HFFc6 (cell line): ENCODE measurements around the gene PCDH9. TPM values are rescaled to one million over a fixed set of nuclear protein-coding genes. Genes with fewer than 3 reads are reported as not detected.

Source experiments
- DNase-seq: peaks from one replicate; pipeline ENCODE4 v3.0.0-alpha.2; 2018
- H3K27ac Mint-ChIP-seq: 2 replicates; pipeline ENCODE4 v1.8.0; 2020; ENCODE audit warnings: mild to moderate bottlenecking, mixed read lengths
- H3K27me3 Mint-ChIP-seq: 2 replicates; pipeline ENCODE4 v1.8.0; 2021; ENCODE audit warnings: mild to moderate bottlenecking, moderate library complexity, mixed read lengths; ENCODE audit not compliant: insufficient read depth
- H3K36me3 Mint-ChIP-seq: 2 replicates; pipeline ENCODE4 v1.8.0; 2021; ENCODE audit warnings: low read depth, mixed read lengths
- H3K4me1 Mint-ChIP-seq: 2 replicates; pipeline ENCODE4 v1.8.0; 2020; ENCODE audit warnings: low read depth, mixed read lengths
- H3K4me3 Mint-ChIP-seq: 2 replicates; pipeline ENCODE4 v1.8.0; 2020; ENCODE audit warnings: mild to moderate bottlenecking, moderate library complexity, mixed read lengths
- H3K9me3 Mint-ChIP-seq: 2 replicates; pipeline ENCODE4 v1.8.0; 2020; ENCODE audit warnings: mild to moderate bottlenecking, mixed read lengths
- CTCF ChIP-seq: fragments of 200-600 bp; sonication (generic); IDR thresholded peaks from 2 replicates; pipeline ENCODE4 v1.5.0; 2021; ENCODE audit warnings: antibody characterized with exemption, mild to moderate bottlenecking
- total RNA-seq, 6 experiments: library from RNA; stranded (reverse); fragmentation: NEBNext Ultra II Directional; extraction: Animal tissue kit (Norgen Biotek cat#: 25700); gene quantifications; 2 replicates in 1 of 6; 3 replicates in 5 of 6; pipeline ENCODE4 v1.2.3, GENCODE V29; 2021

Gene PCDH9
- total RNA-seq, 6 experiments from 2014 or later: 2.0 to 6.7 (median 2.6) TPM

GRCh38 chr13:67217880-67218279, 12.3 kb downstream of the PCDH9 start:
- peaks cover 3% of the 10 kb centered on the region for H3K4me1 Mint-ChIP-seq
- H3K36me3 Mint-ChIP-seq: no peaks in the 10 kb centered on the region
- no peaks in the 10 kb centered on the region for H3K9me3 Mint-ChIP-seq
- no peak for DNase-seq
- no peak overlapping the region for H3K27ac Mint-ChIP-seq
- H3K27me3 Mint-ChIP-seq: no peaks in the 10 kb centered on the region
- no peak overlapping the region for H3K4me3 Mint-ChIP-seq
- TF ChIP-seq CTCF: no peak

GRCh38 chr13:67216864-67217263, 13.3 kb downstream of the PCDH9 start:
- H3K36me3 Mint-ChIP-seq: no peaks in the 10 kb centered on the region
- no peaks in the 10 kb centered on the region for H3K27me3 Mint-ChIP-seq
- no peaks in the 10 kb centered on the region for H3K9me3 Mint-ChIP-seq
- TF ChIP-seq CTCF: no peak
- no peak overlapping the region for H3K27ac Mint-ChIP-seq
- H3K4me3 Mint-ChIP-seq: no peak overlapping the region
- DNase-seq: no peak
- H3K4me1 Mint-ChIP-seq: no peaks in the 10 kb centered on the region

DNA sequence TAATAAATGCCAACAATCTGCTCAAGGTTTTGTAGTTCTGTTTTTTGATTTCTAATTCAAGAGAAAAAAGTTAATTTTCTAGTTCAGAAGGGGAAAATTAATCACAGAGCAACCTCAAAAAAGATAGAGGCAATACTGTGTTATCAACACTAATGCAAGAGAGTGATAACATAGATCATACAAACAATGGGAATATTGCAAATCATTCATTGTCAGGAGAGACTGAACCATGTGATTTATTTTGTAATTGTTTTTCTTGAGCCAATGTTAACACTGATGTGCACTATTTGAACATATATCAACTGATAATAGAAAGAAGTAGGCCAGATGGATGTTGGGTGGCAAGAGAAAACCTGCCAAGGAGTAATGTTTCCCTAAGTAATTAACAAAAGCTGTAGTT, 19.9 kb downstream of the PCDH9 start:
- Mint-ChIP-seq H3K27me3 (no peaks in the 10 kb centered on the region), H3K36me3 (no peaks in the 10 kb centered on the region), H3K9me3 (no peaks in the 10 kb centered on the region), H3K4me3 (no peak overlapping the region), H3K27ac (no peak overlapping the region), H3K4me1 (no peaks in the 10 kb centered on the region)
- TF ChIP-seq CTCF: no peak
- DNase-seq: no peak

GRCh38 chr13:67208552-67208951, 21.6 kb downstream of the PCDH9 start:
- H3K4me1 Mint-ChIP-seq: no peaks in the 10 kb centered on the region
- H3K27ac Mint-ChIP-seq: no peak overlapping the region
- TF ChIP-seq CTCF: no peak
- no peaks in the 10 kb centered on the region for H3K9me3 Mint-ChIP-seq
- H3K4me3 Mint-ChIP-seq: no peak overlapping the region
- no peaks in the 10 kb centered on the region for H3K36me3 Mint-ChIP-seq
- H3K27me3 Mint-ChIP-seq: no peaks in the 10 kb centered on the region
- DNase-seq: no peak

DNA sequence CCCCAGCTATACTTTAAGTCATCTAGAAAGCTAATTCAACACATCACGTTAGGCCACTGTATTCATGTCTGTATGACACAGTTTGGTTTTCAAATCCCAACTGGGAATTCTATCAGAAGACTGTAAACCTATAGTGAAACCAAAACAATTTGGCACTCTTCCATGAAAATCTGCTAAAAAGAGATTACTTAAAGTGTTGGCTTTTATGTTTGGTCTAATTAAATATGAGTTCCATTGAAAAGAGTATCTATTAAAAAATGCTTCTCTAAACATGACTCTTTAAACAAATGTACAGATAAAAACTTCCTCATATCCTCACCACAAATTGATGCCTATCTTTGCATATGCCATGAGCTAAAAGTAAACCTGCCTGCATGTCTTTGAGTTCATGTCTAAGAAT, 25.4 kb downstream of the PCDH9 start:
- no peak for DNase-seq
- Mint-ChIP-seq H3K36me3 (no peaks in the 10 kb centered on the region), H3K4me1 (no peaks in the 10 kb centered on the region), H3K4me3 (no peak overlapping the region), H3K27ac (no peak overlapping the region), H3K27me3 (no peaks in the 10 kb centered on the region), H3K9me3 (no peaks in the 10 kb centered on the region)
- no peak for TF ChIP-seq CTCF

DNA sequence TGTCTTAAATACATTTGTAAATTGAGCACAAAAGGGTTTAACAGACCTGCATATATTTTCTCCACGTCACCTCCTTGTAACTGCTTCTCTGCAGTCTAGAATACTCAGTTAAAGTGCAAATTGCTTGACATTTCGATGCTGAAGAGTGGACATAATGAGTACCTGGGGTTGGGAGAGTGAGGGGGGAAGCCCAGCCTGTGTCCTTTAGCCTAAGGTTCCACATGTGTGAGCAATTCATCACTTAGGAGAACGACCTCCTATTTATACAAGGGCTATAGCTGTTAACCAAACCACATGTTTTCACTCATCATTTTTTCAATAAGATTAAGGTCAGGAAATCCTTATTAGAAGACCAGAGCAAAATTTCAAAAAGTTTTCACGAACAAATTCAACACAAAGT, 29.5 kb downstream of the PCDH9 start:
- no peaks in the 10 kb centered on the region for H3K9me3 Mint-ChIP-seq
- H3K27ac Mint-ChIP-seq: no peak overlapping the region
- DNase-seq: no peak
- no peak for TF ChIP-seq CTCF
- H3K4me3 Mint-ChIP-seq: no peak overlapping the region
- H3K27me3 Mint-ChIP-seq: no peaks in the 10 kb centered on the region
- no peaks in the 10 kb centered on the region for H3K4me1 Mint-ChIP-seq
- no peaks in the 10 kb centered on the region for H3K36me3 Mint-ChIP-seq
